GM12864 (cell line): ENCODE results near the gene CREB3.

ENCODE experiments used
- DNase-seq: peaks from one replicate; pipeline ENCODE4 v3.0.0-alpha.2; 2011; ENCODE audit warnings: low read depth
- H3K4me3 ChIP-seq: 2 replicates; pipeline ENCODE4 v1.5.1; 2011; ENCODE audit warnings: mild to moderate bottlenecking, low read depth, low read length, control low read depth
- TF ChIP-seq, protein P1 (sequence below): IDR thresholded peaks from 2 replicates; pipeline ENCODE4 v1.5.1; 2011; ENCODE audit warnings: low read depth, mild to moderate bottlenecking, moderate library complexity, low read length, control low read depth, inconsistent platforms; ENCODE audit errors: missing control alignments

Gene CREB3

DNA sequence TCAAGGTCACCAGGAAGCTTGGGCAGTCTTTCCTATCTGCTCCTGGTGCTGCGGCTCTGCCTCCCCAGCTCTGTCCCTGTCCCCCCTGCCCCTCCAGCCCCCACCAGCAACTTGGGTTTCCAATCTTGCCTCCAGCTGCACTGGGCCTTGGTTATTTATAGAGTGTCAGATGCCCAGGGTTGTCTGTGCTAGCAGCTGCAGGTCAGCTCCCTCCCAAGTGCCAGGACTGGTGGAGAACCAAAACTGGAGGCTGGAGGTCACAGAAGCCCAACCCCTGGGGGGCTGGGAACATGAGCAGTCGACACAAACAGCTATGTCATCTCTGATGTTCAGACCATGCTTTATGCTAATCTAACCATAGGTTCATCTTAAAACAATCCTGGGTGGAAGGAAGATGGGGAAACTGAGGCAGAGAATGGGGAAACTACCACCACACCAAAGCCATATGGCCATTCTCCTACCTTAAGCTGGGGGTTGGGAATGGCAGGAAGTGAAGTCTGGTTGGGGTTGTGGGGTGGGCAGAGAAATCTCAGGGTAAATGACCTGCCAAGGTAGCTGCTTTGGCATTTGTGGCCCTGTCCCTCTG, 44.4 kb upstream of the CREB3 start:
- no peak for DNase-seq
- H3K4me3 ChIP-seq, result no peak overlapping the region
- TF ChIP-seq, protein P1, sequence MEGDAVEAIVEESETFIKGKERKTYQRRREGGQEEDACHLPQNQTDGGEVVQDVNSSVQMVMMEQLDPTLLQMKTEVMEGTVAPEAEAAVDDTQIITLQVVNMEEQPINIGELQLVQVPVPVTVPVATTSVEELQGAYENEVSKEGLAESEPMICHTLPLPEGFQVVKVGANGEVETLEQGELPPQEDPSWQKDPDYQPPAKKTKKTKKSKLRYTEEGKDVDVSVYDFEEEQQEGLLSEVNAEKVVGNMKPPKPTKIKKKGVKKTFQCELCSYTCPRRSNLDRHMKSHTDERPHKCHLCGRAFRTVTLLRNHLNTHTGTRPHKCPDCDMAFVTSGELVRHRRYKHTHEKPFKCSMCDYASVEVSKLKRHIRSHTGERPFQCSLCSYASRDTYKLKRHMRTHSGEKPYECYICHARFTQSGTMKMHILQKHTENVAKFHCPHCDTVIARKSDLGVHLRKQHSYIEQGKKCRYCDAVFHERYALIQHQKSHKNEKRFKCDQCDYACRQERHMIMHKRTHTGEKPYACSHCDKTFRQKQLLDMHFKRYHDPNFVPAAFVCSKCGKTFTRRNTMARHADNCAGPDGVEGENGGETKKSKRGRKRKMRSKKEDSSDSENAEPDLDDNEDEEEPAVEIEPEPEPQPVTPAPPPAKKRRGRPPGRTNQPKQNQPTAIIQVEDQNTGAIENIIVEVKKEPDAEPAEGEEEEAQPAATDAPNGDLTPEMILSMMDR, result no peak

DNA sequence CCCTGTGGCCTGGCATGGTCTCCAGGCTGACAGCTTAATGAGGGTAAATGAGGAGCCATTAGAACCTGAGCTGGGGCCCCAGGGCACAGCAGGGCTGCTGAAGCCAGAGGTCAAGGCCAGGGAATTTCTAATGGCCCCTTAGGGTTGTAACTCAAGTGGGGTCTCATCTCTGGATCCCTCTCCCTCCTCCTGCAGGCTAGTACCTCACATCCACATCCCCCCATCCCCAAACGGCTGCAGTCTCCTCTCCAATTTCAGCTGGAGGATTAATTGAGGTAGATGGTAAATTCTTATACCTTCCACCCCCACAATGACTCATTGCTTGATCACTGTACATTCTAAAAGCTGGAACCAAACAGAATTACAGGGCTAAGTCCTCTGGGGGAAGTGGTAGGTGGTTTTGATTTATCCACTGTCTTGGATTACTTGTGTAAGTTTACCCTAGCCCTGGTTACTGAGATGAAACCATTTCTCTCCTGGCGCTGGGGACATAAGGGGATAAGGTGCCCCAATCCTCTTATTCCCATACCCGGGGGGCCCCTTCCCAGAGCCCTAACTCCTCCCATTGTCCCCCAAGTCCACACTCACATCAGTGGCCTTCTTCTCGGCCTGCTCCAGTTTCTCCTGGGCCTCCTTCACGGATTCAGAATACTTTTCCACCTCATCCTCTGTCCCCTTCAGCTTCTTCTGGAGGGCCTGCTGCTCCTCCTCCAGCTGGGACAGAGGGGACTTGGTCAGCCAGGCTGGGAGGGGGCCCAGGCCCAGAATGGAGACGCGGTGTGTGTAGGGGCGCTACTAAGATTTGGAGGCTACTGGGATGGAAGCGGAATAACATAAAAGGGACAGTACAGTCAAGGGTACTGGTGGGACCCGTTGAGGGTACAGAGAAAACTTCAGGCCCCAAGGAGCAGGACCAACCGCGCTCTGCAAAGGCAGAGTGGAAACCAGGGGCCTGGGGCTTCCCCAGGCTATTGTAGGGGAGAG, 43.6 kb upstream of the CREB3 start:
- TF ChIP-seq, protein P1, result no peak
- H3K4me3 ChIP-seq, result no peak overlapping the region
- no peak for DNase-seq

DNA sequence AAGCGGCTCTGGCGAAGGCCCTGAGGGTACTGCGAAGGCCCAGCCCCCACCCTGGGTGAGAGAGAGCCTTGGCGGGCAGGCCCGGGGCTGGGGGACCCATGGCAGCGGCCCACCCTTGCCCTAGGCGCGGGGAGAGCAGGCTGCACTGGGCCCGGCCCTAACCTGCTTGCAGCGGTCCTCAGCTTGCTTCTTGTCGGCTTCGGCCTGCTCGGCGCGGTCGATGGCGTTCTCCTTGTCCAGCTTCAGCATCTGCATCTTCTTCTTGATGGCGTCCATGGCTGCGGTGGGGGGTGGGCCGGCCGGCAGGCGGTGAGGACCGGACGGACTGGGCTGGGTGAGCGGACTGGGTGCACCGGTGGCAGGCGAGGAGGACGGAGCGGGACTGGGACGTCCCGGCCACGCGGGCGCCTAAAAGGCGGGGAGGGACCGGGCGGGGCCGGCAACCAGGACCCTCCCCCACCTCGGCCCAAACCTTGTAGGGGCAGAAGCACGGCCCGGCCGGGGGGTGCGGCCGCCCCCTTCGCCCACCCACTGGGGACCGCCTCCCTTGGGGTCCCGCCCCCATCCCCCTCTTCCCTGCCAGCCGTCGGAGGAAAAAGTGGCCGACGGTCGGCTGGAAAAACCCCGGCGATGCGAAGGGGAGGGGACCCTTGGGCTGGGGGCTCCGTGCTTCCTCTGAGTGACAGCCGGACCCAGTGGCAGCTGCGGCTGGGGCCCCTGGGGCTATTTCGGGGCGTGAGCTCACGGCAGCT, 42.7 kb upstream of the CREB3 start, which contains the start of gene TPM2:
Gene TPM2 (minus strand): TSS at position 384 of the 752 bp plus-strand sequence. CDS start 108 bp downstream, at position 276.
- peak within 1 kb of the TSS; percentile 66 for H3K4me3 ChIP-seq
- TF ChIP-seq, protein P1, result no peak
- no peak for DNase-seq

DNA sequence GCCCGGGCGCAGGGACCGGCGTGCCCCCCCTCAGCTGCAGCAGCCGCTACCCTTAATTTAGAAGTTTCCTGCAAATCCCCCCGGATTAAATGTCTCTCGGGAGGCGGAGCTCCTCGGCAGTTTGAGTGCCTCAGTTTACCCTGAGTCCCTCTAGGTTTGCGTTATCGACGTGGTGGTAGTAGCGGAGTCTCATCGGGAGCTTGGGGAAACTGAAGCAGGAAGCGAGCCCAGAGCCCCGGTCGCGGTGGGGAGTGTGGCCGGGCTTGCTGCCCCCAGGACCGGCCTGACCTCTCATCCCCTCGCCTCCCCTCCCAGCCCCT, 42.2 kb upstream of the CREB3 start:
- peak overlapping the region; percentile 66 for H3K4me3 ChIP-seq
- TF ChIP-seq, protein P1, result no peak
- DNase-seq, result no peak

DNA sequence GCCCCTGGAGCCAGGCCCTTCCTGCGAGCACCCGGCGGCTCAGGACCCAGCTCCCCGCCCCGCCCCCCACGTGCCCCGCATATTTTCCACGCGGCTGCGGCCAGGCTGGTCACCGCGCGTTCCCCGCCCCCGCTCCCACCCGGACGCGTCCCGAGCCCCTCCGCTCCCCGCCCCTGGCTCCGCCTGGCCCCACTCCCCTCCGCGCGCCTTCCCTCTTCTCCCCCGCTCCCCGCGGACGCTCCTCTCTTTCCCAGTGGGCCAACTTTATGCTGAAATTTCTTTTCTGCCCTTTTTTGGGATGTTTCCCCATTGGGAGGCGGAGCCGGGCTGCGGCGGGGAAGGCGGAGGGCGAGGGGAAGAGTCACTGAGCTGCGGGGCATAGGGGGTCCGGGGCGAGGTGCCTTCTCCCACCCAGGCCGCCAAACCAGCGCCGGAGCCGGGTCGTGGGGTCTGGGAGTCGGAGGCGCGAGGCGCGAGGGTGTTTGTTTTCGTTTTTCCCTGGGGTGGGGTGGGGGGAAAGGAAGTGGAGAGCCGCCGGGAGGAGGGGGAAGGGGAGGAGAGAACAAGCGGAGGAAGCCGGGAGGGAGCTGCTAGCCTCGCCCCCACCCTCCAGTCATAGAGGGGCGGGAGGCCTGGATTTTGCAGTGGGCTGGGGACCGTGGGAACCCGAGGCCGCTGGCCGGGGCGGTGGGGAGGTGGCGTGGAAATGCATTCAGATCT, 41.7 kb upstream of the CREB3 start:
- TF ChIP-seq, protein P1, result no peak
- H3K4me3 ChIP-seq, result peak overlapping the region; percentile 66
- no peak for DNase-seq

DNA sequence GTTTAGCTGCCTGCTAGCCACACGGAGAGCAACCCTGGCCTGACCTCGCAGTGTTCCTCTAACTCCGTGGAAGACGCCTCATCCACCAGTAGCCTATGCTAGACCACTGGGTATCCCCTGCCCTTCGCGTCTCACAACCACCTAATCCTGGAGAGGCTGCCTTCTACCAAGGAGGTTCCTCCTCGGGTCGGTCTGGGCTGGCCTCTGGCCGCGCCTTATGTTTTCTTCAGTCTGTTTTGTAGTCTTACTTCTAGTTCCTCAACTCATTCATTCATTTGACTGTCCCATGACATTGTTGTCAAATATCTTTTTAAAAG, 41.2 kb upstream of the CREB3 start:
- H3K4me3 ChIP-seq, result peak overlapping the region; percentile 66
- no peak for DNase-seq
- TF ChIP-seq, protein P1, result no peak
